ENCODE data around the gene MYO3B.

- TF ChIP-seq, protein P1, sequence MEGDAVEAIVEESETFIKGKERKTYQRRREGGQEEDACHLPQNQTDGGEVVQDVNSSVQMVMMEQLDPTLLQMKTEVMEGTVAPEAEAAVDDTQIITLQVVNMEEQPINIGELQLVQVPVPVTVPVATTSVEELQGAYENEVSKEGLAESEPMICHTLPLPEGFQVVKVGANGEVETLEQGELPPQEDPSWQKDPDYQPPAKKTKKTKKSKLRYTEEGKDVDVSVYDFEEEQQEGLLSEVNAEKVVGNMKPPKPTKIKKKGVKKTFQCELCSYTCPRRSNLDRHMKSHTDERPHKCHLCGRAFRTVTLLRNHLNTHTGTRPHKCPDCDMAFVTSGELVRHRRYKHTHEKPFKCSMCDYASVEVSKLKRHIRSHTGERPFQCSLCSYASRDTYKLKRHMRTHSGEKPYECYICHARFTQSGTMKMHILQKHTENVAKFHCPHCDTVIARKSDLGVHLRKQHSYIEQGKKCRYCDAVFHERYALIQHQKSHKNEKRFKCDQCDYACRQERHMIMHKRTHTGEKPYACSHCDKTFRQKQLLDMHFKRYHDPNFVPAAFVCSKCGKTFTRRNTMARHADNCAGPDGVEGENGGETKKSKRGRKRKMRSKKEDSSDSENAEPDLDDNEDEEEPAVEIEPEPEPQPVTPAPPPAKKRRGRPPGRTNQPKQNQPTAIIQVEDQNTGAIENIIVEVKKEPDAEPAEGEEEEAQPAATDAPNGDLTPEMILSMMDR (IDR thresholded peaks at IDR 0.05) = no peak
- TF ChIP-seq POLR2A (IDR thresholded peaks at IDR 0.05) (no peak), POLR2AphosphoS5 (IDR thresholded peaks at IDR 0.05) (no peak)
Observed at GRCh38 chr2:170170281-170171040, 7.5 kb upstream of the MYO3B start.

All from prostate gland (tissue), 2 donors.